Measurements from ENCODE around the gene WDR45B.
"Not testable (repeated sequence)": the region's sequence is repeated elsewhere in the genome, so short reads cannot be mapped to it uniquely, and the experiment has no call there.

Gene WDR45B

DNA sequence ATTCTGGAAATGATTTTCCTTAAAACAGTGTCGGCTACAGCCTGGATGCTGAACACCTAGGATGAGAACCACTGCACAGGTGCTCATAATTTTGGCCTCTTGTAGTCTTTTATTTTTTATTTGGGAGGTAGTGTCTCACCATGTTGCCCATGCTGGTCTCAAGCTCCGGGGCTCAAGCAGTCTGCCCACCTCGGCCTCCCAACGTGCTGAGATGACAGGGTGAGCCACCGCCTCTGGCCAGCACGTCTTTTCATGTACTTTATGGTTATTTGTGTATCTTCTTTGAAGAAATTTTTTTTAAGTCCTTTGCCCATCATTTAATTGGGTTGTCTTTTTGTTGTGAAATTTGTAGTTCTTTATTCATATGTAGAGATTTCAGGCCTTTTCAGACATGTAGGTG is 58.0 kb downstream of the WDR45B start:
- peaks cover 9% of the 10 kb centered on the region for H3K4me1 ChIP-seq (ENCODE audit: control insufficient read depth, insufficient read depth, low read length, unreplicated experiment)
- no peak overlapping the region for H3K27ac ChIP-seq (ENCODE audit: low read depth, low read length)
- H3K27me3 ChIP-seq (ENCODE audit: insufficient read depth, low read length) = no peaks in the 10 kb centered on the region
- peaks cover 10% of the 10 kb centered on the region for H3K79me2 ChIP-seq (ENCODE audit: control insufficient read depth, insufficient read depth, low read length, unreplicated experiment)
- H2AFZ ChIP-seq (ENCODE audit: low read length, unreplicated experiment) = no peak overlapping the region
- H3K36me3 ChIP-seq (ENCODE audit: insufficient read depth, low read length) = peaks cover 12% of the 10 kb centered on the region; the same call in 1 of the 2 replicates
- H3K4me3 ChIP-seq (ENCODE audit: low read depth, low read length) = no peak overlapping the region

GRCh38 chr17:82589851-82590180 is 58.4 kb downstream of the WDR45B start:
- Histone ChIP-seq H3K4me1 (ENCODE audit: control insufficient read depth, insufficient read depth, low read length, unreplicated experiment) (peaks cover 9% of the 10 kb centered on the region), H3K27ac (ENCODE audit: low read depth, low read length) (no peak overlapping the region), H3K27me3 (ENCODE audit: insufficient read depth, low read length) (no peaks in the 10 kb centered on the region), H3K36me3 (ENCODE audit: insufficient read depth, low read length) (peaks cover 12% of the 10 kb centered on the region; the same call in 1 of the 2 replicates), H3K4me3 (ENCODE audit: low read depth, low read length) (no peak overlapping the region), H3K79me2 (ENCODE audit: control insufficient read depth, insufficient read depth, low read length, unreplicated experiment) (peaks cover 6% of the 10 kb centered on the region), H2AFZ (ENCODE audit: low read length, unreplicated experiment) (no peak overlapping the region)

- H2AFZ ChIP-seq (ENCODE audit: low read length, unreplicated experiment) = no peak overlapping the region
- peaks cover 2% of the 10 kb centered on the region for H3K4me1 ChIP-seq (ENCODE audit: control insufficient read depth, insufficient read depth, low read length, unreplicated experiment)
- H3K27me3 ChIP-seq (ENCODE audit: insufficient read depth, low read length) = no peaks in the 10 kb centered on the region
- H3K27ac ChIP-seq (ENCODE audit: low read depth, low read length) = no peak overlapping the region
- H3K4me3 ChIP-seq (ENCODE audit: low read depth, low read length) = no peak overlapping the region
- H3K79me2 ChIP-seq (ENCODE audit: control insufficient read depth, insufficient read depth, low read length, unreplicated experiment) = no peaks in the 10 kb centered on the region
- H3K36me3 ChIP-seq (ENCODE audit: insufficient read depth, low read length) = peaks cover 19% of the 10 kb centered on the region; the same call in 1 of the 2 replicates
Measured at GRCh38 chr17:82588266-82589175, 59.7 kb downstream of the WDR45B start.

GRCh38 chr17:82587234-82588086 is 60.8 kb downstream of the WDR45B start:
- no peaks in the 10 kb centered on the region for H3K79me2 ChIP-seq (ENCODE audit: control insufficient read depth, insufficient read depth, low read length, unreplicated experiment)
- no peaks in the 10 kb centered on the region for H3K27me3 ChIP-seq (ENCODE audit: insufficient read depth, low read length)
- no peak overlapping the region for H3K4me3 ChIP-seq (ENCODE audit: low read depth, low read length)
- no peak overlapping the region for H2AFZ ChIP-seq (ENCODE audit: low read length, unreplicated experiment)
- peaks cover 21% of the 10 kb centered on the region; the same call in 1 of the 2 replicates for H3K36me3 ChIP-seq (ENCODE audit: insufficient read depth, low read length)
- no peak overlapping the region for H3K27ac ChIP-seq (ENCODE audit: low read depth, low read length)
- no peaks in the 10 kb centered on the region for H3K4me1 ChIP-seq (ENCODE audit: control insufficient read depth, insufficient read depth, low read length, unreplicated experiment)

DNA sequence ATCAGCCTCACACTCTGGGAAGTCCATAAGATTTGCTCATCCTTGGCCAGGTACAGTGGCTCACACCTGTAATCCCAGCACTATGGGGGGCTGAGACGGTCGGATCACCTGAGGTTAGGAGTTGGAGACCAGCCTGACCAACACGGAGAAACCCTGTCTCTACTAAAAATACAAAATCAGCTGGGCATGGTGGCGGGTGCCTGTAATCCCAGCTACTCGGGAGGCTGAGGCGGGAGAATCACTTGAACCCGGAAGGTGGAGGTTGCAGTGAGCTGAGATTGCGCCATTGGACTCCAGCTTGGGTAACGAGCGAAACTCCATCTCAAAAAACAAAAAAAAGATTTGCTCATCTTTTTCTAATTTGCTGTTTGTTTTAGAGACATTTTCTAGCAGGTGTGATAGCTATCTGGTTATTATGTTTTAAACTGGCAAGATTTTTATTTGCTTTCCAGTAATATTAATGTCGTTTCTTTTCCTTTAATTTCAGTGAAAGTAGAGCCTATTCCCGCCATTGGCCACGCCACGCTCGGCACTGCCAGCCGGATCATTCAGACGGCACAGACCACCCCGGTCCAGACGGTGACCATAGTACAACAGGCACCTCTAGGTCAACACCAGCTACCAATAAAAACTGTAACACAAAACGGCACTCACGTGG is 61.5 kb downstream of the WDR45B start:
- no peaks in the 10 kb centered on the region for H3K27me3 ChIP-seq (ENCODE audit: insufficient read depth, low read length)
- H3K4me3 ChIP-seq (ENCODE audit: low read depth, low read length) = no peak overlapping the region
- peaks cover 21% of the 10 kb centered on the region; the same call in 1 of the 2 replicates for H3K36me3 ChIP-seq (ENCODE audit: insufficient read depth, low read length)
- H3K4me1 ChIP-seq (ENCODE audit: control insufficient read depth, insufficient read depth, low read length, unreplicated experiment) = no peaks in the 10 kb centered on the region
- peaks cover 5% of the 10 kb centered on the region for H3K79me2 ChIP-seq (ENCODE audit: control insufficient read depth, insufficient read depth, low read length, unreplicated experiment)
- no peak overlapping the region for H2AFZ ChIP-seq (ENCODE audit: low read length, unreplicated experiment)
- no peak overlapping the region for H3K27ac ChIP-seq (ENCODE audit: low read depth, low read length)

DNA sequence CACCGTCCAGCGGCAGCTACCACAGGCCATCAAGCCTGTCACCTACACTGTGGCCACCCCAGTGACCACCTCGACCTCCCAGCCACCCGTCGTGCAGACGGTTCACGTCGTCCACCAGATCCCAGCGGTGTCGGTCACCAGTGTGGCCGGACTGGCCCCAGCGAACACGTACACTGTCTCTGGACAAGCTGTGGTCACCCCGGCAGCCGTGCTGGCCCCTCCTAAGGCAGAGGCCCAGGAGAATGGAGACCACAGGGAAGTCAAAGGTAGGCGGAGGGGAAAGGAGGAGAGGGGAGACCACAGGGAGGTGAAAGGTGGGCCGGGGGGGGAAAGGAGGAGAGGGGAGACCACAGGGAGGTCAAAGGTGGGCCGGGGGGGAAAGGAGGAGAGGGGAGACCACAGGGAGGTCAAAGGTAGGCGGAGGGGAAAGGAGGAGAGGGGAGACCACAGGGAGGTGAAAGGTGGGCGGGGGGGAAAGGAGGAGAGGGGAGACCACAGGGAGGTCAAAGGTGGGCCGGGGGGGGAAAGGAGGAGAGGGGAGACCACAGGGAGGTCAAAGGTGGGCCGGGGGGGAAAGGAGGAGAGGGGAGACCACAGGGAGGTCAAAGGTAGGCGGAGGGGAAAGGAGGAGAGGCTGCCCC is 62.2 kb downstream of the WDR45B start:
- H3K27ac ChIP-seq (ENCODE audit: low read depth, low read length); H2AFZ ChIP-seq (ENCODE audit: low read length, unreplicated experiment); H3K79me2 ChIP-seq (ENCODE audit: control insufficient read depth, insufficient read depth, low read length, unreplicated experiment); H3K4me3 ChIP-seq (ENCODE audit: low read depth, low read length); H3K27me3 ChIP-seq (ENCODE audit: insufficient read depth, low read length); H3K4me1 ChIP-seq (ENCODE audit: control insufficient read depth, insufficient read depth, low read length, unreplicated experiment): not testable (repeated sequence)
- peaks cover 21% of the 10 kb centered on the region; the same call in 1 of the 2 replicates for H3K36me3 ChIP-seq (ENCODE audit: insufficient read depth, low read length)

DNA sequence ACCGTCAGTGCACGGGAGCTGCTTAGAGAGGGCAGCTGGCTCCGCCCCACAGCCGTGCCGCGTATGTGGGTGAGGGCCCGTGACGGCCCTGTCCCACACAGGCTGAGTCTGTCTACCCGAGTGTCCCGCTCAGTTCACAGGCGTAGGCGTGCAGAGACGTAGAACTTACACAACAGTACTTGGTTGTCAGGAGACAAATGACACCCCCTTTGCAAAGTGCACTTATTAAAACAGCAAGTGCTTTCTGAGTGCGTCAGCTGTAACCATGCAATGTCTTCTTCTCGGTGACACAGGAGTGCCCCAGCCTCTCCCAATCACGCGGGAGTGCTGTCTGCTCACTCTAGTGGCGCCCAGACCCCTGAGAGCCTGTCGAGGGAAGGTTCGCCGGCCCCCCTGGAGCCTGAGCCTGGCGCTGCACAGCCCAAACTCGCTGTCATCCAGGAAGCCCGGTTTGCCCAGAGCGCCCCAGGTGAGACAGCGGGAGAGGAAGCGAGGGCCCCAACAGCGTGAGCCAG is 64.5 kb downstream of the WDR45B start:
- H3K4me1 ChIP-seq (ENCODE audit: control insufficient read depth, insufficient read depth, low read length, unreplicated experiment) = no peaks in the 10 kb centered on the region
- no peaks in the 10 kb centered on the region for H3K27me3 ChIP-seq (ENCODE audit: insufficient read depth, low read length)
- H3K79me2 ChIP-seq (ENCODE audit: control insufficient read depth, insufficient read depth, low read length, unreplicated experiment) = peaks cover 5% of the 10 kb centered on the region
- no peak overlapping the region for H3K27ac ChIP-seq (ENCODE audit: low read depth, low read length)
- H3K4me3 ChIP-seq (ENCODE audit: low read depth, low read length) = no peak overlapping the region
- H3K36me3 ChIP-seq (ENCODE audit: insufficient read depth, low read length) = peaks cover 21% of the 10 kb centered on the region; the same call in 1 of the 2 replicates
- H2AFZ ChIP-seq (ENCODE audit: low read length, unreplicated experiment) = no peak overlapping the region

DNA sequence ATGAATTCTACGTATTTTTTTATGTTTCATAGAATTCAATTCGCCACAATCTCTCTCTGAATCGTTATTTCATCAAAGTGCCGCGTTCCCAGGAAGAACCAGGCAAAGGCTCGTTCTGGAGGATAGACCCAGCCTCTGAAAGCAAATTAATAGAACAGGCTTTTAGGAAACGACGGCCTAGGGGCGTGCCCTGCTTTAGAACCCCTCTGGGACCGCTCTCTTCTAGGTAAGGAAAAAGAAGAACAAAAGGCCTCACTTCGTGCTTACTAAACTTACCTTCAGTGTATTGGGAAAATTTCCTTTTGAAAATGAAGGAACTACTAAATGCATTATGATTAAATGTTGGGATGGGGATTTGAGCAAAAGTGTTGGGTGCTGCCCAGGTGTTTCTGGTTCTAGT is 65.5 kb downstream of the WDR45B start:
- peaks cover 5% of the 10 kb centered on the region for H3K79me2 ChIP-seq (ENCODE audit: control insufficient read depth, insufficient read depth, low read length, unreplicated experiment)
- H3K36me3 ChIP-seq (ENCODE audit: insufficient read depth, low read length) = peaks cover 18% of the 10 kb centered on the region; the same call in 1 of the 2 replicates
- no peaks in the 10 kb centered on the region for H3K27me3 ChIP-seq (ENCODE audit: insufficient read depth, low read length)
- H3K27ac ChIP-seq (ENCODE audit: low read depth, low read length) = no peak overlapping the region
- H3K4me3 ChIP-seq (ENCODE audit: low read depth, low read length) = no peak overlapping the region
- no peaks in the 10 kb centered on the region for H3K4me1 ChIP-seq (ENCODE audit: control insufficient read depth, insufficient read depth, low read length, unreplicated experiment)
- H2AFZ ChIP-seq (ENCODE audit: low read length, unreplicated experiment) = no peak overlapping the region

- Histone ChIP-seq H3K4me3 (ENCODE audit: low read depth, low read length) (no peak overlapping the region), H3K4me1 (ENCODE audit: control insufficient read depth, insufficient read depth, low read length, unreplicated experiment) (no peaks in the 10 kb centered on the region), H3K79me2 (ENCODE audit: control insufficient read depth, insufficient read depth, low read length, unreplicated experiment) (peaks cover 5% of the 10 kb centered on the region), H3K36me3 (ENCODE audit: insufficient read depth, low read length) (peaks cover 13% of the 10 kb centered on the region; the same call in 1 of the 2 replicates), H2AFZ (ENCODE audit: low read length, unreplicated experiment) (no peak overlapping the region), H3K27me3 (ENCODE audit: insufficient read depth, low read length) (no peaks in the 10 kb centered on the region), H3K27ac (ENCODE audit: low read depth, low read length) (no peak overlapping the region)
Measured at GRCh38 chr17:82582213-82582612, 66.0 kb downstream of the WDR45B start.

DNA sequence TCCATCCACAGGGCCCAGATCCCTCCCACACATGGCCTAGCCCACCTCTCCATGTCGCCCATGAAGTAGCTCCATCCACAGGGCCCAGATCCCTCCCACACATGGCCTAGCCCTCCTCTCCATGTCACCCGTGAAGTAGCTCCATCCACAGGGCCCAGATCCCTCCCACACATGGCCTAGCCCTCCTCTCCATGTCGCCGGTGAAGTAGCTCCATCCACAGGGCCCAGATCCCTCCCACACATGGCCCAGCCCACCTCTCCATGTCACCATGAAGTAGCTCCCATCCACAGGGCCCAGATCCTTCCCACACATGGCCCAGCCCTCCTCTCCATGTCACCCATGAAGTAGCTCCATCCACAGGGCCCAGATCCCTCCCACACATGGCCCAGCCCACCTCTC is 68.3 kb downstream of the WDR45B start:
- not testable (repeated sequence) for H3K79me2 ChIP-seq (ENCODE audit: control insufficient read depth, insufficient read depth, low read length, unreplicated experiment); H2AFZ ChIP-seq (ENCODE audit: low read length, unreplicated experiment); H3K27me3 ChIP-seq (ENCODE audit: insufficient read depth, low read length); H3K27ac ChIP-seq (ENCODE audit: low read depth, low read length); H3K4me3 ChIP-seq (ENCODE audit: low read depth, low read length); H3K4me1 ChIP-seq (ENCODE audit: control insufficient read depth, insufficient read depth, low read length, unreplicated experiment)
- peaks cover 12% of the 10 kb centered on the region; the same call in 1 of the 2 replicates for H3K36me3 ChIP-seq (ENCODE audit: insufficient read depth, low read length)
